ENCODE data around the gene SLAMF6. TPM values are rescaled to one million over a fixed set of nuclear protein-coding genes. Genes with fewer than 3 reads are reported as not detected.
A peak's percentile ranks its signal among the peaks of the same experiment; 100 is the strongest.

SLAMF6 gene
- 1 to 10 TPM in 2 of 4 donors, under 1 TPM in 1, not detected in 1; 0.60 to 6.7 (median 2.3) TPM for total RNA-seq

- in situ Hi-C loops (cut with MboI; ENCODE audit: low pct_ligation_motif_present in 1 of 4, low pct_unique_long_range_greater_than_20kb in 1 of 4, low sequenced_read_pairs in 3 of 4): no loop called here
- peak within 1 kb of the TSS in 2 of 4 donors; percentile 16 to 28 for H3K4me3 ChIP-seq
These were observed at the start of gene SLAMF6 for GRCh38 chr1:160522622-160523345. TSS of gene SLAMF6 (minus strand) at chr1:160523255. CDS start at chr1:160523192, 63 bp downstream.

GRCh38 chr1:160570840-160571239 is 47.8 kb upstream of the SLAMF6 start:
- Histone ChIP-seq H3K36me3 (no peaks in the 10 kb centered on the region), H3K9me3 (no peaks in the 10 kb centered on the region), H3K4me3 (no peak overlapping the region), H3K27me3 (no peaks in the 10 kb centered on the region), H3K4me1 (no peaks in the 10 kb centered on the region), H3K27ac (no peak overlapping the region)
- DNase-seq: no peak
- in situ Hi-C loops (cut with MboI; ENCODE audit: low pct_ligation_motif_present in 1 of 4, low pct_unique_long_range_greater_than_20kb in 1 of 4, low sequenced_read_pairs in 3 of 4) (no loop called here), intact Hi-C loops (cut with DNase I; ENCODE audit: low total_unique reads) (no loop called here)
- TF ChIP-seq POLR2AphosphoS5 (IDR thresholded peaks at IDR 0.05): no peak
- TF ChIP-seq POLR2A (IDR thresholded peaks at IDR 0.05): no peak
- 86 to 94% methylated on average over 1 to 3 of the region's 3 CpGs for WGBS, 2 donors (ENCODE audit: low coverage in 1 of 2)

More at GRCh38 chr1:160522622-160523345, at the start of gene SLAMF6:
- Histone ChIP-seq H3K27ac (peak within 1 kb of the TSS; percentile 21 to 62 (median 40)), H3K4me1 (peaks cover 0 to 13% (median 0%) of the 10 kb centered on the region in 4 donors), H3K27me3 (no peaks in the 10 kb centered on the region), H3K36me3 (no peaks in the 10 kb centered on the region), H3K9me3 (no peaks in the 10 kb centered on the region)
- TF ChIP-seq EP300 (IDR thresholded peaks at IDR 0.05; ENCODE audit: low read depth) (no peak), POLR2A (IDR thresholded peaks at IDR 0.05) (peak; percentile 35), POLR2AphosphoS5 (IDR thresholded peaks at IDR 0.05) (peak in 2 of 3 donors; percentile 35 to 55), CTCF (IDR thresholded peaks at IDR 0.05) (no peak)
- intact Hi-C loops (cut with DNase I; ENCODE audit: low total_unique reads): no loop called here
- DNase-seq: peak; percentile 27
- WGBS, 2 donors (ENCODE audit: low coverage in 1 of 2): 38 to 51% methylated on average over 1 to 11 of the region's 11 CpGs

GRCh38 chr1:160569806-160570205 is 46.8 kb upstream of the SLAMF6 start:
- intact Hi-C loops (cut with DNase I; ENCODE audit: low total_unique reads) (no loop called here), in situ Hi-C loops (cut with MboI; ENCODE audit: low pct_ligation_motif_present in 1 of 4, low pct_unique_long_range_greater_than_20kb in 1 of 4, low sequenced_read_pairs in 3 of 4) (no loop called here)
- TF ChIP-seq POLR2AphosphoS5 (IDR thresholded peaks at IDR 0.05): no peak
- TF ChIP-seq EP300 (IDR thresholded peaks at IDR 0.05; ENCODE audit: low read depth): no peak
- TF ChIP-seq CTCF (IDR thresholded peaks at IDR 0.05): no peak
- 62 to 64% methylated on average over 2 of the region's 2 CpGs for WGBS, 2 donors (ENCODE audit: low coverage in 1 of 2)
- no peak for DNase-seq
- Histone ChIP-seq H3K4me1 (no peaks in the 10 kb centered on the region), H3K36me3 (no peaks in the 10 kb centered on the region), H3K27ac (no peak overlapping the region), H3K9me3 (no peaks in the 10 kb centered on the region), H3K4me3 (no peak overlapping the region), H3K27me3 (no peaks in the 10 kb centered on the region)

- no peaks in the 10 kb centered on the region for H3K4me1 ChIP-seq
- H3K36me3 ChIP-seq: no peaks in the 10 kb centered on the region
- no peaks in the 10 kb centered on the region for H3K27me3 ChIP-seq
- WGBS, 2 donors (ENCODE audit: low coverage in 1 of 2): 54 to 59% methylated on average over 4 to 8 of the region's 8 CpGs
- TF ChIP-seq CTCF (IDR thresholded peaks at IDR 0.05) (no peak), POLR2A (IDR thresholded peaks at IDR 0.05) (no peak), EP300 (IDR thresholded peaks at IDR 0.05; ENCODE audit: low read depth) (no peak), POLR2AphosphoS5 (IDR thresholded peaks at IDR 0.05) (no peak)
- peak; percentile 22 for DNase-seq
- intact Hi-C loops (cut with DNase I; ENCODE audit: low total_unique reads) (no loop called here), in situ Hi-C loops (cut with MboI; ENCODE audit: low pct_ligation_motif_present in 1 of 4, low pct_unique_long_range_greater_than_20kb in 1 of 4, low sequenced_read_pairs in 3 of 4) (no loop called here)
- H3K27ac ChIP-seq: peak overlapping the region in 3 of 4 donors; percentile 15 to 45 (median 43)
- H3K9me3 ChIP-seq: peaks cover 0 to 4% of the 10 kb centered on the region in 2 donors
- H3K4me3 ChIP-seq: no peak overlapping the region
These were observed 45.0 kb upstream of the SLAMF6 start for GRCh38 chr1:160567858-160568682.
